Activated CD4-positive, alpha-beta memory T cell treated with anti-CD3 and anti-CD28 coated beads, Interleukin-2, amount 10 ng/mL, durations not matched to agents 7 days and 5 days (primary cell): ENCODE data around the gene HBP1. TPM values are rescaled to one million over a fixed set of nuclear protein-coding genes. Genes with fewer than 3 reads are reported as not detected.

ENCODE experiments used
- CTCF ChIA-PET: fragments of 350-600 bp; sonication (Branson Sonifier 250); formaldehyde crosslinking; loops from one replicate; lab custom pipeline; 2021; ENCODE audit warnings: antibody characterized with exemption, inconsistent platforms; lab: Charles Lee
- POLR2A ChIA-PET: fragments of 350-600 bp; sonication (Branson Sonifier 250); formaldehyde crosslinking; loops from one replicate; lab custom pipeline; 2021; ENCODE audit warnings: antibody characterized with exemption; lab: Charles Lee
- DNase-seq: peaks from one replicate; pipeline ENCODE4 v3.0.0-alpha.2; 2020
- H3K27ac Mint-ChIP-seq: one replicate; pipeline ENCODE4 v1.8.0; 2021; ENCODE audit warnings: mild to moderate bottlenecking, mixed read lengths
- H3K27me3 Mint-ChIP-seq: one replicate; pipeline ENCODE4 v1.8.0; 2021; ENCODE audit warnings: mixed read lengths
- H3K36me3 Mint-ChIP-seq: one replicate; pipeline ENCODE4 v1.8.0; 2021; ENCODE audit warnings: low read depth, mixed read lengths
- H3K4me1 Mint-ChIP-seq: one replicate; pipeline ENCODE4 v1.8.0; 2021; ENCODE audit warnings: mixed read lengths
- H3K4me3 Mint-ChIP-seq: one replicate; pipeline ENCODE4 v1.8.0; 2021; ENCODE audit warnings: mild to moderate bottlenecking, mixed read lengths
- H3K9me3 Mint-ChIP-seq: one replicate; pipeline ENCODE4 v1.8.0; 2021; ENCODE audit warnings: mixed read lengths
- total RNA-seq, 2 experiments: library from RNA; stranded (reverse); gene quantifications; one replicate each; pipeline ENCODE4 v1.2.3, GENCODE V29; 2021

HBP1 gene
- total RNA-seq, 2 experiments from 2014 or later: 44.0 to 45.5 TPM

GRCh38 chr7:107173191-107173590 is 4.4 kb downstream of the HBP1 start:
- no peak for DNase-seq
- ChIA-PET POLR2A (no interaction called here), CTCF (no interaction called here)
- Mint-ChIP-seq H3K9me3 (no peaks in the 10 kb centered on the region), H3K36me3 (no peaks in the 10 kb centered on the region), H3K4me3 (no peak overlapping the region), H3K27me3 (no peaks in the 10 kb centered on the region), H3K27ac (no peak overlapping the region), H3K4me1 (peaks cover 35% of the 10 kb centered on the region)

DNA sequence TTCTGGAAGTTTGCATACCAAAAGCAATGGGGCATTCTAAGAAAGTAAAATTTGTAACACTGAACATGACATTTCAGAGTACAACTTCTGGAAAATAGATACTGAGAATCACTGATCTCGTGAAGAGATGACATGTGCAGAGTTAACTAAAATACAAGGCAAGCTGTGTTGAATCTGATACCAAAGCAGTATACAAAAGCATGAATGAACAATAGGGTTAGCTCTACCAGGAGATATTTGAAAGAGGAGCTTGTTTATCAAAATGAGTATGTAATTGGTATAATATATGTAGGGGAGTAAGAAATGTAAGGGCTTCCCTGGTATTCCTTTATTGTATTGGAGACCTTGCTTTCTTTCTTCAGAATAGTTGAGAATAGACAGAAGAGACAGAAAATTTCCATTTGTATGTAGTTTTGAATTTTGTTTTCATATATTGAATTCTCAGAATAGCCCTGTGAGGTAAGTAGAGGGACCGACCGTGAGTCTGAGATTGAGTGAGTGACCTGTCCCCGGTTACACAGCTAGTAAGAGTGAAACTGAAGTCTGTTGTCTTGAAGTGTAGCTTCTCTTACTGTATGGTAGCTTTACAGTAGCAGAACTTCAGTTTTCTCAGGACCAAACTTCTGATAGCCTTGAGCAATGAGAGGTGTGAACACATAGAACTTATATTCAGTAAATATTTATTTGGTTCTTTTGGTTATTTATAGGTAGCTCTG is 5.0 kb downstream of the HBP1 start:
- Mint-ChIP-seq H3K36me3 (no peaks in the 10 kb centered on the region), H3K27ac (peak overlapping the region; percentile 9), H3K27me3 (no peaks in the 10 kb centered on the region), H3K4me1 (peaks cover 35% of the 10 kb centered on the region), H3K9me3 (no peaks in the 10 kb centered on the region), H3K4me3 (no peak overlapping the region)
- no peak for DNase-seq
- ChIA-PET POLR2A (interaction anchor here (0.9 to 1.4 kb wide), 3 partner anchors 14 to 569 kb away, joined by 3 to 5 read pairs (median 4); no protein-coding TSS in a partner anchor), CTCF (interaction anchor here (0.6 kb wide), 1 partner anchor 25 kb away, joined by 3 read pairs; no protein-coding TSS in a partner anchor)

DNA sequence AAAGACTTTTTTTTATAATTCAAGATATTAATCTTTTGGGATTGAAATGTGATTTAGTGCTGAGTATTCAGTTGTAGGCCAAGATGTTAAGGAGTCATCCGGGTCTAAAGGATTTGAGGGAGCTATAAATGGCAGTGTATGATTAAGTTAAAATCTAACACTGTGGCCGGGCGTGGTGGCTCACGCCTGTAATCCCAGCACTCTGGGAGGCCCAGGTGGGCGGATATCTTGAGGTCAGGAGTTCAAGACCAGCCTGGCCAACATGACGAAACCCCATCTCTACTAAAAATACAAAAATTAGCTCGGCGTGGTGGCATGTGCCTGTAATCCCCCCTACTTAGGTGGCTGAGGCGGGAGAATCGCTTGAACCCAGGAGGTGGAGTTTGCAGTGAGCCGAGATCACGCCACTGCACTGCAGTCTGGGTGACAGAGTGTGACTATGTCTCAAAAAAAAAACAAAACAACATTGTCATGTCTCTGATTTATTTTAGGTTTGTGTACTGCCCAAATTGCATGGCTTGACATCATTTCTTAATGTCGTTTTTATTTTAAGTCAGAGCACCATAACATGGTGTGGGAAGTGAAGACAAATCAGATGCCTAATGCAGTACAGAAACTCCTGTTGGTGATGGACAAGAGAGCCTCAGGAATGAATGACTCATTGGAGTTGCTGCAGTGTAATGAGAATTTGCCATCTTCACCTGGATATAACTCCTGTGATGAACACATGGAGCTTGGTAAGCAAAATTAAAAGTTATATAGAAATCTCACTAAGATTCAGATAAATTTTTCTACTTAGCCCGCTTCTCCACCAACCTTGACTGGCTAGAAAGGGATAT is 10.7 kb downstream of the HBP1 start:
- peaks cover 9% of the 10 kb centered on the region for H3K4me1 Mint-ChIP-seq
- no peaks in the 10 kb centered on the region for H3K9me3 Mint-ChIP-seq
- no peak overlapping the region for H3K27ac Mint-ChIP-seq
- DNase-seq: no peak
- H3K36me3 Mint-ChIP-seq: peaks cover 16% of the 10 kb centered on the region
- H3K27me3 Mint-ChIP-seq: no peaks in the 10 kb centered on the region
- ChIA-PET POLR2A (interaction anchor here (3.7 kb wide), 1 partner anchor 10 kb away, joined by 30 read pairs; the partner anchor contains the start of gene HBP1), CTCF (interaction anchor here (1.1 to 1.5 kb wide), 2 partner anchors 9 to 14 kb away, joined by 3 read pairs; no protein-coding TSS in a partner anchor)
- no peak overlapping the region for H3K4me3 Mint-ChIP-seq

GRCh38 chr7:107180378-107180777 is 11.6 kb downstream of the HBP1 start:
- ChIA-PET CTCF (interaction anchor here (1.1 to 1.5 kb wide), 3 partner anchors 10 to 14 kb away, joined by 3 to 5 read pairs (median 3); no protein-coding TSS in a partner anchor), POLR2A (interaction anchor here (3.7 kb wide), 1 partner anchor 11 kb away, joined by 30 read pairs; the partner anchor contains the start of gene HBP1)
- DNase-seq: no peak
- Mint-ChIP-seq H3K4me3 (no peak overlapping the region), H3K27ac (no peak overlapping the region), H3K27me3 (no peaks in the 10 kb centered on the region), H3K36me3 (peaks cover 22% of the 10 kb centered on the region), H3K4me1 (peaks cover 5% of the 10 kb centered on the region), H3K9me3 (no peaks in the 10 kb centered on the region)

DNA sequence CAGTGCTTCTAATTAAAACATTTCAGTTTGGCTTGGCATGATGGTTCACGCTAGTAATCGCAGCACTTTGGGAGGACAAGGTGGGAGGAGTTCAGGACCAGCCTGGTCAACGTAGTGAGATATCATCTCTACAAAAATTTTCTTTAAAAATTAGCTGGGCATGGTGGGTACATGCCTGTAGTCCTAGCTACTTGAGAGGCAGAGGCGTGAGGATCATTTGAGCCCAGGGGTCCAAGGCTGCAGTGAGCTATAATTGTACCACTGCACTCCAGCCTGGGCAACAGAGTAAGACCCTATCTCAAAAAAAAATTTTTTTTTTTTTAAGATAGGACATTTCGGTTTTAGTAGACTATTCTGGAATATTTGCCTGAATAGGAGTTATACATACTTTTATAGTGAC is 12.4 kb downstream of the HBP1 start:
- Mint-ChIP-seq H3K9me3 (no peaks in the 10 kb centered on the region), H3K27ac (no peak overlapping the region), H3K4me3 (no peak overlapping the region), H3K36me3 (peaks cover 26% of the 10 kb centered on the region), H3K4me1 (peaks cover 5% of the 10 kb centered on the region), H3K27me3 (no peaks in the 10 kb centered on the region)
- no peak for DNase-seq
- POLR2A ChIA-PET: interaction anchor here (3.7 kb wide), 1 partner anchor 12 kb away, joined by 30 read pairs; the partner anchor contains the start of gene HBP1
- CTCF ChIA-PET: interaction anchor here (1.3 to 1.5 kb wide), 2 partner anchors 11 to 15 kb away, joined by 3 to 5 read pairs; no protein-coding TSS in a partner anchor

DNA sequence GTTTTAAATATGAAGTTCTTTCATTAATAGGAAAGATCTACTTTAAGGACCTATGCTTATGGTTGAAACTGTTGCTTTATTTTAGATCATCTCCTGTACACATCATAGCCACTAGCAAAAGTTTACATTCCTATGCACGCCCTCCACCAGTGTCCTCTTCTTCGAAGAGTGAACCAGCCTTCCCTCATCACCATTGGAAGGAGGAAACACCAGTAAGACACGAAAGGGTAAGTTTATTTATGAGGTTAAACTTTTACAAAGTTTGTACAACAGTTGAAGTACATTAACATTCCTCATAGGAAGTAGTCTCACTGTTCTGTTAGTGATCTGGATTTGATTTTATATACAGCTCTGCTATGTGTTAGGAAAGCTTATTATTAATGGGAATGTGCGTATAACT is 16.9 kb downstream of the HBP1 start:
- H3K9me3 Mint-ChIP-seq: no peaks in the 10 kb centered on the region
- ChIA-PET POLR2A (no interaction called here), CTCF (no interaction called here)
- H3K36me3 Mint-ChIP-seq: peaks cover 48% of the 10 kb centered on the region
- no peaks in the 10 kb centered on the region for H3K4me1 Mint-ChIP-seq
- no peak for DNase-seq
- H3K27ac Mint-ChIP-seq: no peak overlapping the region
- no peak overlapping the region for H3K4me3 Mint-ChIP-seq
- no peaks in the 10 kb centered on the region for H3K27me3 Mint-ChIP-seq

- H3K4me1 Mint-ChIP-seq: no peaks in the 10 kb centered on the region
- DNase-seq: no peak
- H3K36me3 Mint-ChIP-seq: peaks cover 44% of the 10 kb centered on the region
- H3K27ac Mint-ChIP-seq: no peak overlapping the region
- H3K9me3 Mint-ChIP-seq: no peaks in the 10 kb centered on the region
- POLR2A ChIA-PET: no interaction called here
- H3K4me3 Mint-ChIP-seq: no peak overlapping the region
- no peaks in the 10 kb centered on the region for H3K27me3 Mint-ChIP-seq
- CTCF ChIA-PET: no interaction called here
Measured at GRCh38 chr7:107186240-107186639, 17.4 kb downstream of the HBP1 start.

DNA sequence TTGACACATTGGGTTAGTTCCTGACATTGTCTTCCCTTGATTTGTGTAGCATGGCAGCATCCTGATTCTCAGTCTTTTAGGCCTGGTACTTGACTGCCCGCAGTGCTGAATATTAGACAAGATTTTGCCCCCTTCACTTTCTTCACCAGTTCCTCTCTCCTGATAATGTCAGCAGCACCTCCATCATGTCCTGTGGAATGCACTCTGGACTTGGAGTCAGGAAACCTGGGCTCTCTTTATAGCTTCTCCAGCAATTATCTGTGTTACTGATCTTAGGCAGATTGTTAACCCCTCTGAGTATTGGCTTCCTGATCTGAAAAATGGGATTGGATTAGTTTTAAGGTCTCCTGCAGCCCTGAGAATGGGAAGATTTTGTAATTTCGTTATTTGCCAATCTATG is 19.0 kb downstream of the HBP1 start:
- no peaks in the 10 kb centered on the region for H3K9me3 Mint-ChIP-seq
- ChIA-PET POLR2A (interaction anchor here (1.1 kb wide), 1 partner anchor 14 kb away, joined by 4 read pairs; no protein-coding TSS in a partner anchor), CTCF (no interaction called here)
- peaks cover 44% of the 10 kb centered on the region for H3K36me3 Mint-ChIP-seq
- H3K4me1 Mint-ChIP-seq: no peaks in the 10 kb centered on the region
- no peak overlapping the region for H3K27ac Mint-ChIP-seq
- H3K4me3 Mint-ChIP-seq: no peak overlapping the region
- H3K27me3 Mint-ChIP-seq: no peaks in the 10 kb centered on the region
- DNase-seq: no peak

DNA sequence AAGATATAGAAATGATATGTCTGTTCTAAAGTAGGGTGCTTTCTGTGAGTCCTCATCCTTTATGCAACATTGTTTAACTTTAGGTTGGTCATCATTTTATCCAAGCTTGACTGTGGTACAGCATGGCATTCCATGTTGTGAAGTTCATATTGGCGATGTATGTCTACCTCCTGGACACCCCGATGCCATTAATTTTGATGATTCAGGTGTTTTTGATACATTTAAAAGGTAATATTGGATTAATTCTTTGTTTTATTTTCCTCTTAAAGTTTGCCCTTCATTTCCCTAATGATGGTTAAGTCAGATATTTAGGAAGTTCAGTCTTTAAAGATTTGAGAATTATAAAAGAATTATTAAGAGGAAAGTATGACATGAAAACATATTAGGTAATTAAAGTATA is 21.3 kb downstream of the HBP1 start:
- CTCF ChIA-PET: interaction anchor here (0.7 kb wide), 1 partner anchor 20 kb away, joined by 3 read pairs; no protein-coding TSS in a partner anchor

GRCh38 chr7:107194052-107194451 is 25.2 kb downstream of the HBP1 start:
- H3K9me3 Mint-ChIP-seq: no peaks in the 10 kb centered on the region
- H3K27me3 Mint-ChIP-seq: no peaks in the 10 kb centered on the region
- DNase-seq: no peak
- no peaks in the 10 kb centered on the region for H3K4me1 Mint-ChIP-seq
- POLR2A ChIA-PET: interaction anchor here (1.0 to 1.1 kb wide), 2 partner anchors 24 to 26 kb away, joined by 3 read pairs; partner anchors contain the start of gene HBP1
- peaks cover 34% of the 10 kb centered on the region for H3K36me3 Mint-ChIP-seq
- CTCF ChIA-PET: interaction anchor here (0.8 to 1.3 kb wide), 7 partner anchors 12 to 549 kb away, joined by 3 to 4 read pairs (median 3); partner anchors contain the start of gene HBP1
- H3K27ac Mint-ChIP-seq: no peak overlapping the region
- no peak overlapping the region for H3K4me3 Mint-ChIP-seq

More for the DNA sequence above, 21.3 kb downstream of the HBP1 start:
- no peak overlapping the region for H3K4me3 Mint-ChIP-seq
- POLR2A ChIA-PET: interaction anchor here (1.4 kb wide), 1 partner anchor 21 kb away, joined by 3 read pairs; the partner anchor contains the start of gene HBP1
- peaks cover 39% of the 10 kb centered on the region for H3K36me3 Mint-ChIP-seq
- no peak overlapping the region for H3K27ac Mint-ChIP-seq
- no peak for DNase-seq
- H3K4me1 Mint-ChIP-seq: no peaks in the 10 kb centered on the region
- no peaks in the 10 kb centered on the region for H3K27me3 Mint-ChIP-seq
- no peaks in the 10 kb centered on the region for H3K9me3 Mint-ChIP-seq

- Mint-ChIP-seq H3K27ac (no peak overlapping the region), H3K4me3 (no peak overlapping the region), H3K4me1 (no peaks in the 10 kb centered on the region), H3K27me3 (no peaks in the 10 kb centered on the region), H3K36me3 (peaks cover 50% of the 10 kb centered on the region), H3K9me3 (no peaks in the 10 kb centered on the region)
- POLR2A ChIA-PET: no interaction called here
- CTCF ChIA-PET: no interaction called here
- DNase-seq: no peak
Measured at GRCh38 chr7:107196834-107197610, 28.2 kb downstream of the HBP1 start.
